22Rv1 (cell line): ENCODE results near the gene AQP1.

Experiments
- H3K27ac ChIP-seq: fragments of 450-650 bp; 2 replicates; pipeline ENCODE4 v1.5.1; 2017
- CTCF ChIP-seq: fragments of 450-650 bp; IDR thresholded peaks from 2 replicates; pipeline ENCODE4 v1.5.1; 2017; ENCODE audit warnings: mild to moderate bottlenecking
- ZFX ChIP-seq: fragments of 450-650 bp; IDR thresholded peaks from 2 replicates; pipeline ENCODE4 v1.6.1; 2017; ENCODE audit warnings: antibody characterized with exemption, borderline replicate concordance

AQP1 gene

GRCh38 chr7:30874656-30875302 lies 36.9 kb upstream of the AQP1 start:
- no peak for TF ChIP-seq CTCF
- no peak for TF ChIP-seq ZFX
- H3K27ac ChIP-seq = no peak overlapping the region

GRCh38 chr7:30877015-30877769 lies 34.5 kb upstream of the AQP1 start:
- no peak overlapping the region for H3K27ac ChIP-seq
- TF ChIP-seq CTCF (no peak), ZFX (no peak)

- TF ChIP-seq CTCF = no peak
- TF ChIP-seq ZFX = no peak
- H3K27ac ChIP-seq = no peak overlapping the region
These were observed 33.7 kb upstream of the AQP1 start for GRCh38 chr7:30877993-30878392.

GRCh38 chr7:30879139-30880124 lies 32.2 kb upstream of the AQP1 start:
- TF ChIP-seq CTCF (no peak), ZFX (no peak)
- H3K27ac ChIP-seq = no peak overlapping the region

- TF ChIP-seq CTCF (no peak), ZFX (no peak)
- no peak overlapping the region for H3K27ac ChIP-seq
These were observed 31.4 kb upstream of the AQP1 start for GRCh38 chr7:30880125-30880720.

GRCh38 chr7:30880941-30881340 lies 30.7 kb upstream of the AQP1 start:
- no peak overlapping the region for H3K27ac ChIP-seq
- no peak for TF ChIP-seq CTCF
- no peak for TF ChIP-seq ZFX
